Measurements from ENCODE around the gene RPL27. TPM values are rescaled to one million over a fixed set of nuclear protein-coding genes. Genes with fewer than 3 reads are reported as not detected.

The RPL27 gene
- total and polyA plus RNA-seq, 2 of the 13 experiments (the other 11 are each of a cell fraction or from before 2014, with no cell fraction given), result 1,585 to 5,840 TPM

GRCh38 chr17:42980766-42981397 is 17.3 kb upstream of the RPL27 start (continued):
- TF ChIP-seq SNAPC4 (CRISPR knock-in tag; IDR thresholded peaks at IDR 0.05), result no peak
- 0 out of 2 replicates have a peak, but pooled peaks have one; percentile 22 for TF ChIP-seq YEATS2 (CRISPR knock-in tag; IDR thresholded peaks at IDR 0.05; ENCODE audit: borderline replicate concordance)
- peak; percentile 21; the same call in 1 of the 2 replicates for TF ChIP-seq ZNF138 (CRISPR knock-in tag; IDR thresholded peaks at IDR 0.05; ENCODE audit: low read depth)
- peak; percentile 15; the same call in 1 of the 2 replicates for TF ChIP-seq KAT8 (CRISPR knock-in tag; IDR thresholded peaks at IDR 0.05)
- no peak for TF ChIP-seq SIX4 (CRISPR knock-in tag; IDR thresholded peaks at IDR 0.05)
- TF ChIP-seq HOXA7 (CRISPR knock-in tag; IDR thresholded peaks at IDR 0.05), result no peak
- TF ChIP-seq RBM39 (IDR thresholded peaks at IDR 0.05; ENCODE audit: low read depth, low read length, poor library complexity, severe bottlenecking), result peak; percentile 41
- peak; percentile 54; the same call in 1 of the 2 replicates for TF ChIP-seq KDM1A (CRISPR knock-in tag; IDR thresholded peaks at IDR 0.05)
- peak; percentile 8; the same call in 1 of the 2 replicates for TF ChIP-seq HNF1B (CRISPR knock-in tag; IDR thresholded peaks at IDR 0.05)
- TF ChIP-seq ZNF784 (CRISPR knock-in tag; IDR thresholded peaks at IDR 0.05; ENCODE audit: borderline replicate concordance), result peak; percentile 97
- peak; percentile 26; the same call in 1 of the 2 replicates for TF ChIP-seq ZFP82 (CRISPR knock-in tag; IDR thresholded peaks at IDR 0.05; ENCODE audit: borderline replicate concordance)
- no peak for TF ChIP-seq SRSF1 (optimal IDR thresholded peaks at IDR 0.05; ENCODE audit: low read depth, low read length)
- TF ChIP-seq ZNF713 (CRISPR knock-in tag; IDR thresholded peaks at IDR 0.05), result no peak
- TF ChIP-seq HIC2 (CRISPR knock-in tag; IDR thresholded peaks at IDR 0.05; ENCODE audit: low read depth), result peak; percentile 75; the same call in 1 of the 2 replicates
- no peak for TF ChIP-seq RFX5 (IDR thresholded peaks at IDR 0.05; ENCODE audit: low read depth, low read length)
- no peak for TF ChIP-seq HNRNPK (IDR thresholded peaks at IDR 0.05; ENCODE audit: low read depth, low read length, poor library complexity, severe bottlenecking)
- TF ChIP-seq BRD4 (CRISPR knock-in tag; IDR thresholded peaks at IDR 0.05), result peak; percentile 10; the same call in 1 of the 2 replicates
- TF ChIP-seq ZFYVE20 (CRISPR knock-in tag; IDR thresholded peaks at IDR 0.05; ENCODE audit: borderline replicate concordance, low read depth), result peak; percentile 76; the same call in 1 of the 2 replicates
- peak; percentile 5; the same call in 1 of the 2 replicates for TF ChIP-seq ETV5 (CRISPR knock-in tag; IDR thresholded peaks at IDR 0.05; ENCODE audit: borderline replicate concordance)
- no peak for TF ChIP-seq ZNF766 (CRISPR knock-in tag; IDR thresholded peaks at IDR 0.05; ENCODE audit: borderline replicate concordance)

All from HepG2 (cell line).